Right lobe of liver (tissue), 6 donors: ENCODE measurements around the gene INSRR. TPM values are rescaled to one million over a fixed set of nuclear protein-coding genes. Genes with fewer than 3 reads are reported as not detected.

Source experiments
- ATAC-seq, 4 donors: fragments of 200-7000 bp; cut with Tn5 transposase; one replicate each; pipeline ENCODE4 v1.9.1; 2020; ENCODE audit warnings: mild to moderate bottlenecking in 4 of 4, moderate library complexity in 4 of 4
- DNase-seq, 3 donors: peaks; one replicate each; pipeline ENCODE4 v3.0.0-alpha.2; 2020
- H3K27ac ChIP-seq, 3 donors: fragments of 200-600 bp; one replicate each; pipeline ENCODE4 v1.8.0; 2022
- H3K27me3 ChIP-seq, 2 donors: fragments of 200-600 bp; one replicate each; pipeline ENCODE4 v1.8.0; 2022
- H3K36me3 ChIP-seq, 4 donors: fragments of 200-600 bp; sonication (generic) in 1 of 4; one replicate each; pipeline versions ENCODE4 v1.5.1 to v1.8.0; 2017 to 2022; ENCODE audit warnings: control low read depth in 1 of 4
- H3K4me1 ChIP-seq, 4 donors: fragments of 200-600 bp; sonication (generic) in 1 of 4; one replicate each; pipeline versions ENCODE4 v1.5.1 to v1.8.0; 2017 to 2022; ENCODE audit warnings: control low read depth in 1 of 4
- H3K4me3 ChIP-seq, 3 donors: fragments of 200-600 bp; one replicate each; pipeline ENCODE4 v1.8.0; 2022
- H3K9me3 ChIP-seq, 4 donors: fragments of 200-600 bp; sonication (generic) in 1 of 4; one replicate each; pipeline versions ENCODE4 v1.5.1 to v1.8.0; 2017 to 2022; ENCODE audit warnings: control low read depth in 1 of 4
- CTCF ChIP-seq, 4 donors: fragments of 200-600 bp in 3 of 4; fragments of 450-650 bp in 1 of 4; IDR thresholded peaks; one replicate each; pipeline versions ENCODE4 v1.5.1 to v1.8.0; 2016 to 2022; ENCODE audit warnings: antibody characterized with exemption in 4 of 4, mild to moderate bottlenecking in 2 of 4
- POLR2A ChIP-seq: fragments of 450-650 bp; IDR thresholded peaks from one replicate; pipeline ENCODE4 v1.6.1; 2017; ENCODE audit warnings: antibody characterized with exemption, mild to moderate bottlenecking
- WGBS: methylation state at CpG from one replicate; pipeline ENCODE4 v1.1.6; 2018; ENCODE audit warnings: low coverage, low lambda C conversion rate; ENCODE audit not compliant: insufficient coverage; ENCODE audit errors: missing lambda C conversion rate; 5-methylcytosine and 5-hydroxymethylcytosine counted together
- intact Hi-C, 2 donors: fragments of 100-400 bp; cut with DNase I; formaldehyde crosslinking; loops; one replicate each; pipeline versions ENCODE4 v1.11.2 to v1.14.1; 2022
- total RNA-seq, 6 experiments: library from RNA; depleted of rRNA in 2 of 6; stranded (reverse); fragments of >200 nt in 2 of 6; fragmentation: NEBNext Ultra II Directional in 3 of 6; extraction: Animal tissue kit (Norgen Biotek cat#: 25700) in 3 of 6; gene quantifications; one replicate each; pipeline versions ENCODE4 v1.1.0 to v1.2.4, GENCODE V29; 2016 to 2023
- donor health status: DM: no; HTN: yes; CAD: no.
- donor health status: DM: no; HTN: no; CAD: no.
- donor health status: DM: no; HTN: no; CAD: no.
- donor health status: DM: no; HTN: yes; CAD: no.
- donor health status: DM: no; HTN: yes; CAD: no.

INSRR gene
- total RNA-seq, 6 experiments from 2014 or later = not detected

GRCh38 chr1:156844638-156845037 is 14.3 kb downstream of the INSRR start:
- peaks cover 0 to 10% of the 10 kb centered on the region in 2 donors for H3K27me3 ChIP-seq
- H3K36me3 ChIP-seq = no peaks in the 10 kb centered on the region
- no peak overlapping the region for H3K4me3 ChIP-seq
- H3K9me3 ChIP-seq = no peaks in the 10 kb centered on the region
- ATAC-seq (no peak), DNase-seq (no peak)
- no peak for TF ChIP-seq POLR2A
- TF ChIP-seq CTCF (IDR thresholded peaks at IDR 0.05) = no peak
- 25% methylated on average over 12 of the region's 14 CpGs for WGBS
- intact Hi-C loops = no loop called here
- H3K27ac ChIP-seq = no peak overlapping the region
- no peaks in the 10 kb centered on the region for H3K4me1 ChIP-seq

- no peaks in the 10 kb centered on the region for H3K9me3 ChIP-seq
- 38% methylated on average over 4 of the region's 6 CpGs for WGBS
- H3K36me3 ChIP-seq = no peaks in the 10 kb centered on the region
- no peak overlapping the region for H3K4me3 ChIP-seq
- H3K4me1 ChIP-seq = no peaks in the 10 kb centered on the region
- intact Hi-C loops = no loop called here
- DNase-seq = no peak
- no peak for TF ChIP-seq POLR2A
- TF ChIP-seq CTCF (IDR thresholded peaks at IDR 0.05) = no peak
- H3K27me3 ChIP-seq = peaks cover 0 to 10% of the 10 kb centered on the region in 2 donors
- ATAC-seq = no peak
- no peak overlapping the region for H3K27ac ChIP-seq
Observed at GRCh38 chr1:156844102-156844501, 14.8 kb downstream of the INSRR start.

- Histone ChIP-seq H3K27me3 (peaks cover 0 to 10% of the 10 kb centered on the region in 2 donors), H3K4me1 (no peaks in the 10 kb centered on the region), H3K9me3 (no peaks in the 10 kb centered on the region), H3K27ac (no peak overlapping the region), H3K36me3 (no peaks in the 10 kb centered on the region), H3K4me3 (no peak overlapping the region)
- DNase-seq = no peak
- WGBS = 70% methylated on average over 7 of the region's 9 CpGs
- intact Hi-C loops = no loop called here
- TF ChIP-seq POLR2A (no peak), CTCF (IDR thresholded peaks at IDR 0.05) (no peak)
- ATAC-seq = no peak
Observed at GRCh38 chr1:156842618-156843300, 16.2 kb downstream of the INSRR start.

GRCh38 chr1:156841295-156841855 is 17.5 kb downstream of the INSRR start:
- TF ChIP-seq CTCF (IDR thresholded peaks at IDR 0.05) (no peak), POLR2A (no peak)
- WGBS = 78% methylated on average over 4 of the region's 16 CpGs
- no peak overlapping the region for H3K4me3 ChIP-seq
- intact Hi-C loops = no loop called here
- ATAC-seq = no peak
- no peak overlapping the region for H3K27ac ChIP-seq
- H3K4me1 ChIP-seq = no peaks in the 10 kb centered on the region
- no peaks in the 10 kb centered on the region for H3K9me3 ChIP-seq
- no peaks in the 10 kb centered on the region for H3K36me3 ChIP-seq
- peaks cover 0 to 10% of the 10 kb centered on the region in 2 donors for H3K27me3 ChIP-seq
- DNase-seq = no peak
